GM19372 (cell line): ENCODE results near the gene CKMT1A.

ENCODE experiments used
- ATAC-seq: cut with Tn5 transposase; IDR thresholded peaks from one replicate; pipeline ENCODE4 v1.9.1; 2021; ENCODE audit warnings: mild to moderate bottlenecking, low read depth, moderate library complexity; ENCODE audit not compliant: unreplicated experiment

The CKMT1A gene

GRCh38 chr15:43746903-43747309, 53.2 kb downstream of the CKMT1A start:
- peak; percentile 8 for ATAC-seq

- no peak for ATAC-seq
Measured at GRCh38 chr15:43748376-43748775, 54.7 kb downstream of the CKMT1A start.
